Heart left ventricle (tissue), 16 donors: ENCODE data around the gene NOTCH3. TPM values are rescaled to one million over a fixed set of nuclear protein-coding genes. Genes with fewer than 3 reads are reported as not detected.

Source experiments
- ATAC-seq, 4 donors: fragments of 200-7000 bp; cut with Tn5 transposase; one replicate each; pipeline ENCODE4 v1.9.1; 2020 to 2022; ENCODE audit warnings: moderate library complexity in 4 of 4, mild to moderate bottlenecking in 3 of 4, moderate number of reproducible peaks in 1 of 4
- DNase-seq, 5 donors: peaks; one replicate each; pipeline ENCODE4 v3.0.0-alpha.2; 2020
- H3K27ac ChIP-seq, 12 donors: fragments of 200-600 bp; sonication (generic) in 4 of 12; one replicate each; pipeline versions ENCODE4 v1.5.0 to v1.8.0; 2016 to 2022; ENCODE audit warnings: mild to moderate bottlenecking in 2 of 12
- H3K27me3 ChIP-seq, 9 donors: fragments of 200-600 bp; sonication (generic) in 2 of 9; one replicate each; pipeline versions ENCODE4 v1.5.1 to v1.8.0; 2016 to 2022; ENCODE audit warnings: mild to moderate bottlenecking in 3 of 9
- H3K36me3 ChIP-seq, 9 donors: fragments of 200-600 bp; sonication (generic) in 2 of 9; one replicate each; pipeline versions ENCODE4 v1.5.0 to v1.8.0; 2018 to 2022; ENCODE audit warnings: mild to moderate bottlenecking in 2 of 9
- H3K4me1 ChIP-seq, 12 donors: fragments of 200-600 bp; sonication (generic) in 4 of 12; one replicate each; pipeline versions ENCODE4 v1.5.0 to v1.8.0; 2016 to 2022; ENCODE audit warnings: mild to moderate bottlenecking in 3 of 12
- H3K4me3 ChIP-seq, 12 donors: fragments of 200-600 bp; sonication (generic) in 4 of 12; one replicate each; pipeline versions ENCODE4 v1.5.0 to v1.8.0; 2017 to 2022; ENCODE audit warnings: mild to moderate bottlenecking in 9 of 12, moderate library complexity in 4 of 12
- H3K9me3 ChIP-seq, 12 donors: fragments of 200-600 bp; sonication (generic) in 4 of 12; one replicate each; pipeline versions ENCODE4 v1.5.0 to v1.8.0; 2016 to 2022; ENCODE audit warnings: mild to moderate bottlenecking in 1 of 12
- CTCF ChIP-seq, 12 donors: fragments of 200-600 bp; sonication (generic) in 4 of 12; IDR thresholded peaks; one replicate each; pipeline versions ENCODE4 v1.5.0 to v1.8.0; 2018 to 2022; ENCODE audit warnings: antibody characterized with exemption in 12 of 12, mild to moderate bottlenecking in 5 of 12
- POLR2A ChIP-seq, 2 donors: fragments of 450-650 bp; IDR thresholded peaks; one replicate each; pipeline ENCODE4 v1.6.1; 2017; ENCODE audit warnings: antibody characterized with exemption in 2 of 2, mild to moderate bottlenecking in 2 of 2, moderate library complexity in 2 of 2
- WGBS, 4 donors: extraction: QIAGEN DNeasy Blood & Tissue Kit in 2 of 4; methylation state at CpG; one replicate each; pipeline versions ENCODE4 v1.1.5 to v1.1.7; 2013 to 2018; 5-methylcytosine and 5-hydroxymethylcytosine counted together
- intact Hi-C, 10 donors: fragments of 100-400 bp; cut with DNase I; formaldehyde crosslinking; loops; one replicate each; pipeline versions ENCODE4 v1.11.1 to v1.14.2; 2022
- polyA plus RNA-seq, 2 donors: library from polyadenylated mRNA; stranded (reverse); fragments of 200-250 nt; gene quantifications; one replicate each; pipeline ENCODE4 v1.2.3, GENCODE V29; 2013
- total RNA-seq, 9 donors: library from RNA; depleted of rRNA in 2 of 9; stranded (reverse); fragments of >200 nt in 2 of 9; fragmentation: NEBNext Ultra II Directional in 3 of 9; extraction: Animal tissue kit (Norgen Biotek cat#: 25700) in 3 of 9; gene quantifications; one replicate each; pipeline versions ENCODE4 v1.1.0 to v1.2.4, GENCODE V29; 2016 to 2023
- donor health status: ischemic (EF 13 %, LVEDD 7.1; RV severe dilation, severe dysfunction).
- donor health status: healthy with polysubstance abuse.
- donor health status: DM: no; HTN: yes; CAD: no.
- donor health status: DM: no; HTN: no; CAD: no.
- donor health status: ischemic (EF 25% LVEDD 6.9; RV normal size, moderate dysfunction).
- donor health status: ischemic (EF 25% LVEDD 5.7; RV mildly dilated, moderate dysfunction).
- donor health status: healthy.
- donor health status: DM: yes; HTN: yes; CAD: no.
- donor health status: ischemic (EF 35%, LVEDD 5.7; RV mildly dilated, moderate dysfunction).
- donor health status: nonischemic (EF 11% LVEDD 7.7; RV severe dilation, severe dysfunction).
- donor health status: DM: yes; HTN: yes; CAD: no.
- donor health status: PGD.
- donor health status: ischemic (EF 29% LVEDD 5.4; RV normal size, mild dysfunction).
- donor health status: nonischemic (EF 23%, LVEDD 6.1; RV moderate dilation, normal function).

Gene NOTCH3
- total and polyA plus RNA-seq, 11 donors, result 16.7 to 77.2 (median 29.6) TPM

GRCh38 chr19:15147090-15147489 is 53.7 kb downstream of the NOTCH3 start:
- ATAC-seq, result no peak
- no peak for DNase-seq
- intact Hi-C loops, result loop anchor here in 1 of 10 donors (5.0 kb wide), 1 partner anchor 45 kb away; no protein-coding TSS in a partner anchor
- no peaks in the 10 kb centered on the region for H3K36me3 ChIP-seq
- no peaks in the 10 kb centered on the region for H3K9me3 ChIP-seq
- no peak overlapping the region for H3K4me3 ChIP-seq
- TF ChIP-seq CTCF (IDR thresholded peaks at IDR 0.05) (no peak), POLR2A (IDR thresholded peaks at IDR 0.05) (no peak)
- H3K27me3 ChIP-seq, result no peaks in the 10 kb centered on the region
- H3K27ac ChIP-seq, result no peak overlapping the region
- 82 to 100% (median 93%) methylated on average over 1 of the region's 1 CpG for WGBS, 4 donors
- H3K4me1 ChIP-seq, result peaks cover 0 to 2% (median 0%) of the 10 kb centered on the region in 12 donors

GRCh38 chr19:15144046-15144646 is 56.6 kb downstream of the NOTCH3 start:
- H3K36me3 ChIP-seq, result no peaks in the 10 kb centered on the region
- H3K27me3 ChIP-seq, result no peaks in the 10 kb centered on the region
- TF ChIP-seq POLR2A (IDR thresholded peaks at IDR 0.05) (no peak), CTCF (IDR thresholded peaks at IDR 0.05) (no peak)
- no peak overlapping the region for H3K4me3 ChIP-seq
- 46 to 100% (median 92%) methylated on average over 1 of the region's 1 CpG for WGBS, 4 donors
- H3K4me1 ChIP-seq, result no peaks in the 10 kb centered on the region
- intact Hi-C loops, result no loop called here
- ATAC-seq (no peak), DNase-seq (no peak)
- H3K9me3 ChIP-seq, result peaks cover 0 to 8% (median 0%) of the 10 kb centered on the region in 12 donors
- H3K27ac ChIP-seq, result no peak overlapping the region

GRCh38 chr19:15142313-15142712 is 58.5 kb downstream of the NOTCH3 start:
- Histone ChIP-seq H3K27me3 (no peaks in the 10 kb centered on the region), H3K27ac (no peak overlapping the region), H3K4me1 (no peaks in the 10 kb centered on the region), H3K36me3 (no peaks in the 10 kb centered on the region), H3K9me3 (peaks cover 0 to 13% (median 0%) of the 10 kb centered on the region in 12 donors), H3K4me3 (no peak overlapping the region)
- 79 to 86% (median 82%) methylated on average over 5 of the region's 5 CpGs for WGBS, 4 donors
- ATAC-seq, result no peak
- intact Hi-C loops, result no loop called here
- DNase-seq, result no peak
- no peak for TF ChIP-seq POLR2A (IDR thresholded peaks at IDR 0.05)
- TF ChIP-seq CTCF (IDR thresholded peaks at IDR 0.05), result no peak

GRCh38 chr19:15141143-15141542 is 59.7 kb downstream of the NOTCH3 start:
- ATAC-seq, result no peak
- 83 to 95% (median 94%) methylated on average over 25 of the region's 25 CpGs for WGBS, 4 donors
- H3K36me3 ChIP-seq, result no peaks in the 10 kb centered on the region
- H3K4me3 ChIP-seq, result no peak overlapping the region
- no peak overlapping the region for H3K27ac ChIP-seq
- no peaks in the 10 kb centered on the region for H3K4me1 ChIP-seq
- TF ChIP-seq POLR2A (IDR thresholded peaks at IDR 0.05) (no peak), CTCF (IDR thresholded peaks at IDR 0.05) (no peak)
- DNase-seq, result no peak
- H3K9me3 ChIP-seq, result peaks cover 0 to 13% (median 0%) of the 10 kb centered on the region in 12 donors
- intact Hi-C loops, result no loop called here
- H3K27me3 ChIP-seq, result no peaks in the 10 kb centered on the region
